Large intestine (tissue), 3 donors: Measurements from ENCODE around the gene SNX13. TPM values are rescaled to one million over a fixed set of nuclear protein-coding genes. Genes with fewer than 3 reads are reported as not detected.
A peak's percentile ranks its signal among the peaks of the same experiment; 100 is the strongest.

Experiments
- DNase-seq, 2 donors: peaks; one replicate each; pipeline versions ENCODE4 v3.0.0 to v3.0.0-alpha.2; 2013
- H3K27ac ChIP-seq: one replicate; pipeline ENCODE4 v1.5.1; 2013; ENCODE audit warnings: low read length
- H3K27me3 ChIP-seq: 2 replicates; pipeline ENCODE4 v1.6.1; 2013; ENCODE audit warnings: low read length; ENCODE audit not compliant: control insufficient read depth, insufficient read depth
- H3K36me3 ChIP-seq: 2 replicates; pipeline ENCODE4 v1.6.1; 2013; ENCODE audit warnings: low read length; ENCODE audit not compliant: control insufficient read depth, insufficient read depth
- H3K4me1 ChIP-seq: one replicate; pipeline ENCODE4 v1.6.1; 2013; ENCODE audit warnings: low read length; ENCODE audit not compliant: control insufficient read depth, insufficient read depth
- H3K4me3 ChIP-seq: one replicate; pipeline ENCODE4 v1.5.1; 2013; ENCODE audit warnings: low read length
- H3K9me3 ChIP-seq: one replicate; pipeline ENCODE4 v1.6.1; 2013; ENCODE audit warnings: mild to moderate bottlenecking, low read depth, low read length, moderate library complexity; ENCODE audit not compliant: control insufficient read depth
- WGBS: methylation state at CpG from one replicate; pipeline ENCODE4 v1.1.5; 2013; ENCODE audit warnings: low lambda C conversion rate; ENCODE audit not compliant: insufficient coverage; 5-methylcytosine and 5-hydroxymethylcytosine counted together
- polyA plus RNA-seq: library from polyadenylated mRNA; unstranded; fragments of 120-200 nt; gene quantifications from one replicate; pipeline ENCODE4 v1.2.1, GENCODE V29; 2013

The SNX13 gene
- polyA plus RNA-seq, 1 donor, result 30.0 TPM

DNA sequence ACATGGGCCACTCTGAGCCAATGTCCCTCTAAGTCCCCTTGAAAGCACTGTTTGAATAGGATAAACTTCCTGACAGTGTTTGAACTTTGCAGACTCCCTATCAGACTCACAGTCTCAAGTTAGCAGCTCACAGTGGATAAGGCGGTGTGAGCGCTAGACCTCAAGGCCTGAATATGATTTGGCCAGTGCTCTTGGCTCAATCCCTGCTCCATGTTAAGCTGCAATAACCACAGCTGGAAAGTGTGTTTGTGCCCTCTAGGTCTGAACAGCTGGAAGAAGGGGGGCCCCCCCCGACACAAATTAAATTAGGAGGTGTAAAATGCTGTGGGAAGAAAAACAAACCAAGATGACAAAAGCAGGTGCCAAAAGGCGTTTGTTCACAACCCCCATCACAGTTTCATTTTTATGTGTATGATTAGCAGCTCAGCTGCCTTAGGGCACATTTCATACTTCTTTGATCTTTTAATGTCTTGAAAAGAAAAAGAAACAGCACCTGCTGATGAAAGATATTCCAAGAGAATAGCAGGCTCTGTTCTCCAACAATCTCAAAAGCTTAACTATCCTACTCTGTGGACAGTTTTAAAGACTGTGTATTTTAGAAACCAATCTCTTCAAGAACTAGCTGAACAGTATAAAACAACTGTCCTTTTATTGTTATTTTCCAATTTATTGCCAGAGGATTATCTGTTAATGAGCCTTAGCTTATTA lies 167.6 kb downstream of the SNX13 start:
- H3K9me3 ChIP-seq, result no peaks in the 10 kb centered on the region
- H3K4me3 ChIP-seq, result no peak overlapping the region
- no CpG with 5 or more reads among the region's 4 CpGs for WGBS
- H3K36me3 ChIP-seq, result no peaks in the 10 kb centered on the region
- DNase-seq, result peak in 1 of 2 donors; percentile 16
- no peak overlapping the region for H3K27ac ChIP-seq
- H3K27me3 ChIP-seq, result no peaks in the 10 kb centered on the region
- H3K4me1 ChIP-seq, result no peaks in the 10 kb centered on the region

GRCh38 chr7:17771901-17772408 lies 168.3 kb downstream of the SNX13 start:
- WGBS, result no CpG with 5 or more reads among the region's 3 CpGs
- no peaks in the 10 kb centered on the region for H3K27me3 ChIP-seq
- H3K36me3 ChIP-seq, result no peaks in the 10 kb centered on the region
- H3K4me1 ChIP-seq, result no peaks in the 10 kb centered on the region
- no peak for DNase-seq
- H3K4me3 ChIP-seq, result no peak overlapping the region
- no peak overlapping the region for H3K27ac ChIP-seq
- no peaks in the 10 kb centered on the region for H3K9me3 ChIP-seq

GRCh38 chr7:17770710-17771375 lies 169.5 kb downstream of the SNX13 start:
- WGBS, result 73% methylated on average over 3 of the region's 4 CpGs
- Histone ChIP-seq H3K4me1 (no peaks in the 10 kb centered on the region), H3K27ac (no peak overlapping the region), H3K36me3 (no peaks in the 10 kb centered on the region), H3K4me3 (no peak overlapping the region), H3K27me3 (no peaks in the 10 kb centered on the region), H3K9me3 (no peaks in the 10 kb centered on the region)
- no peak for DNase-seq

GRCh38 chr7:17769918-17770317 lies 170.4 kb downstream of the SNX13 start:
- peak; percentile 24 to 37 for DNase-seq
- no peaks in the 10 kb centered on the region for H3K4me1 ChIP-seq
- H3K36me3 ChIP-seq, result no peaks in the 10 kb centered on the region
- WGBS, result no CpG with 5 or more reads among the region's 2 CpGs
- no peaks in the 10 kb centered on the region for H3K9me3 ChIP-seq
- H3K27ac ChIP-seq, result no peak overlapping the region
- no peaks in the 10 kb centered on the region for H3K27me3 ChIP-seq
- no peak overlapping the region for H3K4me3 ChIP-seq

GRCh38 chr7:17758008-17758407 lies 182.3 kb downstream of the SNX13 start:
- no peaks in the 10 kb centered on the region for H3K36me3 ChIP-seq
- H3K4me1 ChIP-seq, result no peaks in the 10 kb centered on the region
- H3K4me3 ChIP-seq, result no peak overlapping the region
- DNase-seq, result no peak
- 67% methylated on average over 1 of the region's 3 CpGs for WGBS
- no peak overlapping the region for H3K27ac ChIP-seq
- H3K9me3 ChIP-seq, result no peaks in the 10 kb centered on the region
- H3K27me3 ChIP-seq, result no peaks in the 10 kb centered on the region

- no CpG with 5 or more reads among the region's 2 CpGs for WGBS
- Histone ChIP-seq H3K36me3 (no peaks in the 10 kb centered on the region), H3K9me3 (no peaks in the 10 kb centered on the region), H3K27ac (no peak overlapping the region), H3K27me3 (no peaks in the 10 kb centered on the region), H3K4me3 (no peak overlapping the region), H3K4me1 (no peaks in the 10 kb centered on the region)
- DNase-seq, result no peak
Observed at GRCh38 chr7:17746020-17746530, 194.2 kb downstream of the SNX13 start.

GRCh38 chr7:17745610-17746009 lies 194.7 kb downstream of the SNX13 start:
- H3K27ac ChIP-seq, result no peak overlapping the region
- H3K9me3 ChIP-seq, result no peaks in the 10 kb centered on the region
- no peaks in the 10 kb centered on the region for H3K4me1 ChIP-seq
- H3K4me3 ChIP-seq, result no peak overlapping the region
- no peaks in the 10 kb centered on the region for H3K36me3 ChIP-seq
- DNase-seq, result no peak
- no peaks in the 10 kb centered on the region for H3K27me3 ChIP-seq

DNA sequence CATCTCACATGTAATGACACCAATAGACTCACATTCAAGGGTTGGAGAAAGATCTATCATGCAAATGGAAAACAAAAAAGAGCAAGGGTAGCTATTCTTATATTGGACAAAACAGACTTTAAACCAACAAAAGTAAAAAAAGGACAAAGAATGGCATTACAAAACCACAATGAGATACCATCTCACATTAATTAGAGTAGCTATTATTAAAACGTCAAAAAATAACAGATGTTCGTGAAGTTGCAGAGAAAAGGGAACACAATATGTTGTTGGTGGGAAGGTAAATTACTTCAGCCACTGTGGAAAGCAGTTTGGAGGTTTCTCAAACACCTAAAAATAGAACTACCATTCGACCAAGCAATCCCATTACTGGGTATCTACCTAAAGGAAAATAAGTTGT lies 197.0 kb downstream of the SNX13 start:
- Histone ChIP-seq H3K27me3 (no peaks in the 10 kb centered on the region), H3K27ac (no peak overlapping the region), H3K9me3 (no peaks in the 10 kb centered on the region), H3K4me1 (no peaks in the 10 kb centered on the region), H3K4me3 (no peak overlapping the region), H3K36me3 (no peaks in the 10 kb centered on the region)
- no peak for DNase-seq
- WGBS, result 100% methylated on average over 2 of the region's 3 CpGs

DNA sequence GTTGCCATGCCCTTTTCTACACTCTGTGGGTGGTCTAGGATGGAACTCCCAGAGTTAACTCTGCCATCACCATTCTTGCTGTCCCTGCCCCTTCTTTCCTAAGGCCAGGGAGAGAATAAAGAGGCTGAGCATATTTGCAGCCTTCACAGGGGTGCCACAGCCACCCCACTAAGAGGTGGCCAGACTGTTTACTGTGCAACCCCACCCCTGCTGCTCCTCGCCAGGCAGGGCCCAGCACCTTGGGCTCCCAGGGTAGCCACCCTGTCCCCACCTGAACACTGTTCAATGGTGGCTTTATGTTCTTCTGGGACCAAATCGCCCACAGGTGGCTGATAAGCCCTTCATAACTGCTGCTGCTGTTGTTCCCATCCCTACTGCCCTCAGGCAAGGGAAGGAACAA lies 198.9 kb downstream of the SNX13 start:
- Histone ChIP-seq H3K27me3 (no peaks in the 10 kb centered on the region), H3K4me3 (no peak overlapping the region), H3K4me1 (no peaks in the 10 kb centered on the region), H3K27ac (no peak overlapping the region), H3K9me3 (no peaks in the 10 kb centered on the region), H3K36me3 (no peaks in the 10 kb centered on the region)
- WGBS, result no CpG with 5 or more reads among the region's 2 CpGs
- DNase-seq, result no peak
